Measurements from ENCODE around the gene NUP54.

The NUP54 gene

DNA sequence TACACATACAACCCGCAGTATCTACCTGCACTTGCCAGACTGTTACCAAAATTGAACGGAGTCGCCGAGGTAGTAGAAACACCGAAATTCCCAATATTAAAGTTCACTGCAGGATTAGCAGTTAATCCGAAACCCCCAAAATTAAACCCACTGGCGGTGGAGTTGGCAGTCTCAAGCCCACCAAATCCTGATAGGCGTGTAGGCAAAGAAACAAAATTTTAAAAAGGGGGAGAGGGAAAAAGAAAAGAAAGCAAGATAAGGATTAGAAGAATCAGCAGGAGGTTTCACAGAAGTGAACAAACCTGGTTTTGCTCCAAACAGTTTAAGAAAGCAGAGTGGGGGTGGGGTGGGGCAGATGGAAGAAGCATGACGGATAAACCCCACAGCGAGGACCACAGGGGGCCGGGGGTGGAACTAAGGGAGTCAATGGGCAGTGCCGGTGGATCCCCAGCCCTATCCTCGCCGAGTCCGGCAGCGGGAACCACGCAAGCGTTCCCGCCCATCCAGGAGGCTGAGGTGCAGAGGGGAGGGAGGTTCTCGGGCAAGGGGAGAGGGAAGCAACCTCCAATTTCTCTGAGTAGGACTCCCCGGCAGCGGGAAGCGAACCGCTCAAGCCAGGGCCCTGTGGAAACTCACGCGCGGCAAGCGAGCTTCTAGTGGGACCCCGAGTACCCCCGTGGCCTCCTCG lies 599 bp downstream of the NUP54 start:
- DNase-seq (ENCODE audit: low read depth): peak; percentile 6

DNA sequence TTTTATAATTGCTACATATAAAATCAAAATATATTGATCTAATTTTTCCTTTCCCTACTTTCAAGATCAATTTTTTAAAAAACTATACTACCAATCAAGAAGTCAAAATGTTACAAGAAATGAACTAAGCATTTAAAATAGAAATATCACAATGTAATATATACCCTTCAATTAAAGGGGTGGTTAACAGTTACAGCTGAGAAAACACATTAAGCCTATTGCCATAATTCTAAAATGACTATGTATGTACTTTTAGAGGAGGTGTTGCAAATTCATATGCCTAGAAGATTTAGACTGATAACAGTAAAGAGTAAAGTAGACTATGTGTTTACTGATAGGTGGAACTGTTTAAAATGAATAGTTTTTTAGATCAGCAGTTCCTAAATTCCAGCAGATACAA lies 3.7 kb downstream of the NUP54 start:
- no peak for DNase-seq (ENCODE audit: low read depth)

DNA sequence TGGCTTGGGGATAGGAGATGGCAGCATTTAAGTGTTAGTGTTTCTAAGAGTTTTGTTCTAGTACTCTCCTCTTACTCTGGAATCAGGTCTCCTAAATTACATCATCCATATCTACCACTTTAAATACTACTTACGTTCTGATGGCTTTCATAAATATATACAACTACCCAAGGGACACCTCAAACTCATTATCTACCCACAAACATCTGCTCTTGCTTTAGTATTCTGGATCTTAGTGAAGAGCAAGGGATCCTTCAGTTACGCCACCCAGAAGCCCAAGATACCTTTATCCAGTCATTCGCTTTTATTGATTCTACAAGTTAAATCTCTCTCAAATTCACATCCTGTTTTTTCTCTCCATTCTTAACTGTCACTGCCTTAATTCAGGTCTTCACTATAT lies 7.0 kb downstream of the NUP54 start:
- DNase-seq (ENCODE audit: low read depth): no peak

DNA sequence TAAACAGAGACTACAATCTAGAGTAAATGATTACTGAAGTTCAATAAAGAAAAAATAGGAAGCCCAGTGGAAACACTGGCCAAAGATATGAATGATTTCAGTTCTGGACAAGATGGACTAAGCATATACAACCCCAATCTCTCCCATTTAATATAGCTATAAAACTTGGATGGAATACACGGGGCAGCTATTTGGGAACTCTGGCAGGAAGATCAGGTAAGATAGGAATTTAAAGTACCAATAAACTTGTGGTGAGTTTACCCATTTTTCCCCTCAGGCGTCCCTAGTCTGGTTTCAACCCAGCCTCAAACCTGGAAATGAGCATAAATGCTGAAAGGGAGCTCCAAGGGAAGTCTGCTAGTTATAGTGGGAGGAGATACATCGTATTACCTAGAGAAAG lies 20.4 kb downstream of the NUP54 start:
- DNase-seq (ENCODE audit: low read depth): no peak

GRCh38 chr4:76125816-76126215 lies 22.4 kb downstream of the NUP54 start:
- no peak for DNase-seq (ENCODE audit: low read depth)

GRCh38 chr4:76120199-76120598 lies 28.0 kb downstream of the NUP54 start:
- no peak for DNase-seq (ENCODE audit: low read depth)

DNA sequence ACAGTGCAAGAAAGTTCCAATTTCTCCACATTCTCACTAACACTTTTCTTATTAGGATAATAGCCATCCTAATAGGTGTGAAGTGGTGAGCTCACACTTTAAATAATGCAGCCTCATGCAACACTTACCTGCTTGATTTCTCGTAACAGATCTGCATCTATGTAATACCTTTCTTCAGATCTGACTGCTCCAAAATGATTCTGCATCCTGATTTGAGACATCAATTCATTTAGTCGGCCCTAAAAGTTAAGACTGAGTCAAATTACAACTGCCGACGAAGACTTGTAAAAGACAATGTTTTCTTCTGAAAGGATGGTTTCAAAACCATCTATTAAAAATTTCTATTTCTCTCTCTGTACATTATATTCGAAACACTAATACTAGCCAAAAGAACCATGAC lies 30.7 kb downstream of the NUP54 start:
- DNase-seq (ENCODE audit: low read depth): no peak

DNA sequence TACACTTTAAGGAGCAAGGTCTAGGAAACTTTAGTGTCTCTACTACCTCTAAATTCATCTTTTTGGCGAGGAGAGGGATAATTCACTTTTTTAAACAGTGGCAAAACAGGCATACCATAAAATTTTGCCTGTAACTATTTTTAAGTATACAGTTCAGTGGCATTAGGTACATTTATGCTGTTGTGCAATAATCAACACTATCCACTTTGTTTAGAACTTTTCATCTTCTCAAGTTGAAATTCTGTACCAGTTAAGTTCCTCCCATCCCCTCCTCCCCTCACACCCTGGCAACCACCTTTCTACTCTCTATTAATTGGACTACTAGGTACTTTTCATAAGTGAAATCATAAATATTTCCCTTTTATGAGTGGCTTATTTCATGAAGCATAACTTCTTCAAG lies 31.4 kb downstream of the NUP54 start:
- DNase-seq (ENCODE audit: low read depth): no peak

DNA sequence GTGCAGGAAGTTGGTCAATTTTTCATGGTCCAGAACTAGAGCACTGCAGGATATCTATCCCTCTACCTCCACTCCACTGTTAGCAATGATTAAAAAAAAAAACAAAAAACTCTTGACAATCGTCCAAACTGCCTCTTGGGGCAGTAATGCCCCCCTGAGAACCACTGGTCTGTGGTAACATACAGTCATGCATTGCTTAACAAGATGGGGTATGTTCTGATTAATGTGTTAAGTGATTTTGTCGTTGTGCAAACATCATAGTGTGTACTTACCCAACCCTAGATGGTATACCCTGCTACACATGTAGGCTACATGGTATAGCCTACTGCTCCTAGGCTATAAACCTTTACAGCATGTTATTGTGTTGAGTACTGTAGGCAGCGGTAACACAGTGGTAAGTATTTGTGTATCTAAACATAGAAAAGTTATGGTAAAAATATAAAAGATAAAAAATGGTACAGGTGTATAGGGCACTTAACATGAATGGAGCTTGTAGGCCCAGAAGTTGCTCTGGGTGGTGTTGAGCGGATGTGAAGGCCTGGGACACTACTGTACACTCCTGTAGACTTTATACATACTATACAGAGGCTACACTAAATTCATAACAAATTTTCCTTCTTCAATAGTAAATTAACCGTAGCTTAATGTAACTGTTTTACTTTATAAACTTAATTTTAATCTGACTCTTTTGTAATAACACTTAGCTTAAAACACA lies 39.6 kb downstream of the NUP54 start:
- DNase-seq (ENCODE audit: low read depth): no peak

- no peak for DNase-seq (ENCODE audit: low read depth)
Observed at GRCh38 chr4:76106442-76106841, 41.8 kb downstream of the NUP54 start.

GRCh38 chr4:76105652-76106051 lies 42.5 kb downstream of the NUP54 start:
- DNase-seq (ENCODE audit: low read depth): no peak

- no peak for DNase-seq (ENCODE audit: low read depth)
Observed at GRCh38 chr4:76096076-76096475, 52.1 kb downstream of the NUP54 start.

- no peak for DNase-seq (ENCODE audit: low read depth)
Observed at GRCh38 chr4:76095568-76095967, 52.6 kb downstream of the NUP54 start.

DNA sequence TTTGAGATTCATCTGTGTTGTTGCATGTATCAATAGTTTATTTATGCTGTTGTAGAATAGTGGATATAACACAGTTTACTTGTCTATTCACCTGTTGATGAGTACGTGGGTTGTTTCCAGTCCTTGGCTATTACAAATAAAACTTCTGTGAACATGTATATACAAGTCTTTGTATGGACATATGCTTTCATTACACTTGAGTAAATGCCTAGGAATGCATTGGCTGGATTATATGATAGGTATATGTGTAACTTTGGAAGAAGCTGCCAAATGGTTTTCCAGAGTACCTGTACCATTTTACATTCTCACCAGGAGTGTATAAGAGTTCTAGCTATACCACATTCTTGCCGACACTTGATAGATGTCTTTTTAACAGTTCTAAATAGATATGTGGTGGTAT lies 57.1 kb downstream of the NUP54 start:
- DNase-seq (ENCODE audit: low read depth): no peak

GRCh38 chr4:76090241-76090691 lies 57.9 kb downstream of the NUP54 start:
- peak; percentile 2 for DNase-seq (ENCODE audit: low read depth)

GRCh38 chr4:76088719-76089118 lies 59.5 kb downstream of the NUP54 start:
- no peak for DNase-seq (ENCODE audit: low read depth)

GRCh38 chr4:76087007-76087769 lies 61.0 kb downstream of the NUP54 start:
- no peak for DNase-seq (ENCODE audit: low read depth)

DNA sequence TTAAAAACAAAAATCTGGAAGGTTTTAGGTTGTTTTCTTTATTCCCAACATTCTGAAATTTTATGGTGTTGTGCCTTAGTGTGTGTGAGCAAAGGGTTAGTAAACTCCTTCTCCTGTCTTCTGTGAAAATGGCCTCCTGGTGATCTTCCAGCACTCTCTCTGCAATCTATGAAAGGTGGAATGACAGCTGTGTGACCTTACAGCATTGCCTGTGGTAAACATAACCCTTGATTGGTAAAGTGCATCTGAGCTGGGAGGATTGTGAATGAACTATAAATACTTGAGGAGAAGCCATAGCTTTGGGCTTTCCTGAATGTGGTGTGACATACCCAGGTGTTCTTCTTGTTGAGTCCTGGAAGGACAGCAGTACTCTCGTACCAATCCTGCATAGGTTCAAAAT lies 63.7 kb downstream of the NUP54 start:
- DNase-seq (ENCODE audit: low read depth): no peak

- DNase-seq (ENCODE audit: low read depth): no peak
Observed at GRCh38 chr4:76083386-76083988, 64.7 kb downstream of the NUP54 start.

DNA sequence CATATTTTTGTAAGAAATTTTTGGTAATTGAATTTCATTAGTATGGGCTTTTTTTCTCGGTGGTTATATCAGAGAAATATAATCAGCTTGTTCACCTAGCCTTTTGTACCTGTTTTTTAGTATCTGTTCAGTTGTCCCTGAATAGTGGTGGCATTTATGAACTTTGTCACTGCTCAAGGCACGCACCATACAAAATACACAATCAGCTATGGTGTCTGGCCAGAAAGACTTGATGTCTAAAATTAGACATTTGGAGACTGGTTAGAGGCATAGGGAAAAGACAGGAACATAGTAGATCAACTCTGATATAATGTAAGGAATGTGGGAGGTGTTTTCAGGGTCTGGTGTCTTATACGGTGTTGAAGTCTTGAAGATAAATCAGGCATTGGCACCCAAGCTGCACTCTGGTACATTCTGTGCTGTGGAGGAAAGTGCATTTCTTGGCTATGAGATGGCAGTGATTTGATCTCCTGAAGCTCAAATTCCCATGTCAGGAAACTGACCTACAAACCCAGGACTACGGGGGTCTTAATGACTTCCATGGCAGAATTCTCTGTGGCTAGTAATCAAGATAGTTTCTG lies 70.1 kb downstream of the NUP54 start:
- DNase-seq (ENCODE audit: low read depth): no peak

DNA sequence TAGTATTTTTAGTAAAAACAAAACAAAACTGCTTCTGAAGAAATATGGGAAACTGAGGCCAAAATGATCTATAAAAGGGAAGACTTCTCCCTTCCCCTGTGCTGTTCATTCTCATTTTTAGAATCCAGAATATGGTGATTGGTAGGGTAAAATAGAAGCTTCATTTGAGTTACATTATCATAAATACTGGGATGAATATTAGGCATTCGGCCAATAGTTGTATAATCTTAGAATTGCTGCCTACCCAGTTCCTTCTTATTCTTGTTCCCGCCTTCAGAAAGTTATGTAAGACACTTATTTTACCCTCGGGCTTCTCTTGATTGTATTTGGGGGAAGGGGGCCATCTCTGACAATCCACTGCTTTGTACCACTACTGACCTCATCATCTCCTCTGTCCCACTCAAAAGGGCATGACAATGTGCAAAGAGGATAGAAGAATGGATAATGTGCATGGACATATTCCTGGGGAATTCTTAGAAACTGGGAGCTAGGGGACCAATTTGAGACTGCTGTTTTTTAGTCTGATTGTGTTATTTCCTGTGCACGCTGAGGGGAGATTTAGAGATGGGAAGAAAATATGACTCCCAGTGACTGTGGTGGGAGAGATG lies 73.1 kb downstream of the NUP54 start:
- DNase-seq (ENCODE audit: low read depth): no peak

DNA sequence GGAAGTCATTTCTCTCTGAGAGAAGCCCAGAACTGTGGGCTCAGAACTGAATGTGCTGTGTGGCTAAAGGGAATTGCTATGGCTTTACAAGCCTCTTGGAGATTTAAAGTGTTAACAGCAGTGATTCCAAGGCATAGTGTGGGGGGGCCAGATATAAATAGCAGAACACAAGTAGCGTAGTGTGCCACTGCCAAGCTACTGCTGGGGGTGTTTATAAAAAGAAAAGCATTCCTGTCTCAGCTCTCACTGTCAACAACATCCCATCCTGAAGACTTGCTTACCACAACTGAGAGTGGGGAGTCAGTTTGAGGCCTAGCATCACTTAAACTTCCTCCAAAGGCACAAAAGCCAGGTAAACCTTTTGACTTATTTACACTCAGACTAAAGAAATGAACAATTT lies 73.7 kb downstream of the NUP54 start, which contains the start of gene ART3:
TSS of gene ART3 (plus strand) at position 242 of the 400 bp plus-strand sequence. CDS start 1,181 bp downstream, outside the sequence.
- no peak for DNase-seq (ENCODE audit: low read depth)

All from T-helper 22 cell (primary cell).